GM12864 (cell line): ENCODE data around the gene PABPC3.

Source experiments
- DNase-seq: peaks from one replicate; pipeline ENCODE4 v3.0.0-alpha.2; 2011; ENCODE audit warnings: low read depth
- H3K4me3 ChIP-seq: 2 replicates; pipeline ENCODE4 v1.5.1; 2011; ENCODE audit warnings: mild to moderate bottlenecking, low read depth, low read length, control low read depth
- CTCF ChIP-seq: IDR thresholded peaks from 2 replicates; pipeline ENCODE4 v1.5.1; 2011; ENCODE audit warnings: low read depth, mild to moderate bottlenecking, moderate library complexity, low read length, control low read depth, inconsistent platforms; ENCODE audit errors: missing control alignments

The PABPC3 gene

GRCh38 chr13:25141042-25141441, 45.1 kb downstream of the PABPC3 start:
- no peak for DNase-seq
- no peak for TF ChIP-seq CTCF

GRCh38 chr13:25143706-25144105, 47.8 kb downstream of the PABPC3 start:
- no peak overlapping the region for H3K4me3 ChIP-seq
- no peak for DNase-seq
- no peak for TF ChIP-seq CTCF

More at GRCh38 chr13:25141042-25141441, 45.1 kb downstream of the PABPC3 start:
- no peak overlapping the region for H3K4me3 ChIP-seq

DNA sequence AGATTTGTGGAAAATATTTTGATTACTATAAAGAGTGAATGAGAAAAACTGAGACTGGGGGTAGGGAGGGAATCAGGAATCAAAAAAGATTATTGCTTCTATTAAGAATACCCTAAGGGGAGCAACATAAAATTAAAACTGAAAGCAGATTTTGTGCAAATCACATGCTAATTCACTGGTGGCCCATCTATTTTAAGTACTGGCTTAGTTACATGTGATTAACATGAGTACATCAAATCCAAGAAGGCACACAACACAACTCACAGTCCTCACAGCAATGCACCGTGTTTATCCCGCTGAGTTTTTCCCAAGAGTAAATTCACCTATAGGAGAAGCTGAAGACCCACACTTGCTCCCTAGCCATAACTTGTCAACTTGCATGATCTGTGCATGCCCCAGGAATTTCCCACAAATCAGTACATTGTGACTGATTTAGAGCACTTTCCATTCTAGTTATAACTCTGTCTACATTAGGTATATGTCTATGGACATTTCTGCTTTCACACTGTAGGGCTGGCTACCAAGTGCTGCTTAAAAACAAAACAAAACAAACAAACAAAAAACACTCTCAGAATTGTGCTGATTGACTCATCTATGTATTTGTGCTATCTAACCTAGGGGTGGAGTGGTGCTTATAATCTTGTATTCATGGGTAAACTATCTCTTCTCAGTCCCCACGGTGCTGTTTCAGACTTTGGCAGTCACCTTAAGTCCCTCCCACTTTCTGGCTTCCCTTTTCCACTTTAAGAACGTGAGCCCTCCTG, 51.9 kb downstream of the PABPC3 start:
- DNase-seq: peak; percentile 38
- H3K4me3 ChIP-seq: no peak overlapping the region
- TF ChIP-seq CTCF: no peak

GRCh38 chr13:25148402-25148771, 52.5 kb downstream of the PABPC3 start:
- TF ChIP-seq CTCF: no peak

More at GRCh38 chr13:25148402-25148771, 52.5 kb downstream of the PABPC3 start:
- H3K4me3 ChIP-seq: no peak overlapping the region
- no peak for DNase-seq
